GM12878 (cell line): ENCODE results near the gene TPCN2. TPM values are rescaled to one million over a fixed set of nuclear protein-coding genes. Genes with fewer than 3 reads are reported as not detected.
A peak's percentile ranks its signal among the peaks of the same experiment; 100 is the strongest.

ENCODE experiments used
- ATAC-seq: fragments of 200-7000 bp; cut with Tn5 transposase; 3 replicates; pipeline ENCODE4 v1.9.1; 2020; ENCODE audit warnings: mild to moderate bottlenecking, moderate library complexity
- BruUV-seq: library from RNA; stranded (reverse); fragments of 400-500 nt; replicated peaks from 2 replicates; lab custom pipeline; 2021; lab: Mats Ljungman, UMichigan
- CTCF ChIA-PET: fragments of 300-600 bp; sonication (Branson Sonifier 250); formaldehyde crosslinking; extraction: SDS; loops from one replicate; lab custom pipeline; 2021; ENCODE audit warnings: inconsistent platforms; lab: Yijun Ruan, JAX
- POLR2A ChIA-PET: fragments of 350-600 bp; formaldehyde crosslinking; extraction: SDS; loops from one replicate; lab custom pipeline; 2021; ENCODE audit warnings: inconsistent platforms; lab: Charles Lee
- RAD21 ChIA-PET: fragments of 300-600 bp; sonication (Branson Sonifier 250); formaldehyde crosslinking; loops from one replicate; lab custom pipeline; 2023; ENCODE audit warnings: antibody characterized with exemption; ENCODE audit not compliant: unreplicated experiment; lab: Charles Lee
- SMC1A ChIA-PET: fragments of 300-600 bp; sonication (Branson Sonifier 250); formaldehyde crosslinking; loops from one replicate; lab custom pipeline; 2023; ENCODE audit not compliant: unreplicated experiment, uncharacterized antibody; lab: Charles Lee
- DNase-seq: peaks from one replicate; pipeline ENCODE4 v3.0.0-alpha.2; 2011; ENCODE audit warnings: low read depth, low spot score
- FAIRE-seq: peaks from 3 replicates; lab custom pipeline; 2011; peaks lifted over from hg19 to GRCh38; lab: Jason Lieb, UNC
- H2AFZ ChIP-seq: 2 replicates; pipeline ENCODE4 v1.6.0; 2011; ENCODE audit warnings: low read depth, low read length, control low read depth; ENCODE audit not compliant: control insufficient read depth
- H3K27ac ChIP-seq: 2 replicates; pipeline ENCODE4 v1.5.1; 2011; ENCODE audit warnings: control low read depth; ENCODE audit not compliant: control insufficient read depth, insufficient read depth
- H3K27me3 ChIP-seq, 2 experiments: replicated peaks in 1 of 2; 2 replicates each; pipeline versions ENCODE4 v1.6.0 to v1.6.1; 2011; ENCODE audit warnings: low read length in 1 of 2; ENCODE audit not compliant: control insufficient read depth in 2 of 2, insufficient read depth in 2 of 2
- H3K36me3 ChIP-seq, 2 experiments: 2 replicates each; pipeline ENCODE4 v1.5.1; 2011; ENCODE audit warnings: low read length in 1 of 2; ENCODE audit not compliant: control insufficient read depth in 2 of 2, insufficient read depth in 2 of 2
- H3K4me1 ChIP-seq: 2 replicates; pipeline ENCODE4 v1.6.1; 2011; ENCODE audit warnings: mild to moderate bottlenecking, low read length, moderate library complexity, mixed read lengths; ENCODE audit not compliant: control insufficient read depth, insufficient read depth
- H3K4me2 ChIP-seq: 2 replicates; pipeline ENCODE4 v1.6.0; 2011; ENCODE audit warnings: control low read depth; ENCODE audit not compliant: control insufficient read depth, insufficient read depth
- H3K4me3 ChIP-seq: fragments of 200-600 bp; sonication (generic); 2 replicates; pipeline ENCODE4 v1.5.1; 2016
- H3K79me2 ChIP-seq: 2 replicates; pipeline ENCODE4 v1.6.0; 2011; ENCODE audit warnings: low read length; ENCODE audit not compliant: control insufficient read depth, insufficient read depth
- H3K9ac ChIP-seq: 2 replicates; pipeline ENCODE4 v1.8.0; 2011; ENCODE audit warnings: low read length, control low read depth, mixed read lengths; ENCODE audit not compliant: control insufficient read depth, insufficient read depth
- H3K9me3 ChIP-seq: replicated peaks from 3 replicates; pipeline ENCODE4 v1.5.1; 2011; ENCODE audit warnings: mild to moderate bottlenecking, low read length; ENCODE audit not compliant: control insufficient read depth, insufficient read depth
- H4K20me1 ChIP-seq: 2 replicates; pipeline ENCODE4 v1.6.0; 2011; ENCODE audit not compliant: control insufficient read depth, insufficient read depth
- BHLHE40 ChIP-seq, 2 experiments: fragments of 450-650 bp in 1 of 2; IDR thresholded peaks; 2 replicates each; pipeline ENCODE4 v1.6.1; 2011 to 2017; ENCODE audit warnings: low read depth in 2 of 2, borderline replicate concordance in 1 of 2, improper control_type of control experiment in 1 of 2, low read length in 1 of 2, mild to moderate bottlenecking in 1 of 2
- EED ChIP-seq: sonication (generic); IDR thresholded peaks from 2 replicates; pipeline ENCODE4 v1.6.1; 2016; ENCODE audit warnings: antibody characterized with exemption, low read depth
- EP300 ChIP-seq, 2 experiments: fragments of 150-350 bp in 1 of 2; IDR thresholded peaks; 2 replicates each; pipeline ENCODE4 v1.6.1; 2011 to 2012; ENCODE audit warnings: low read depth in 2 of 2, low read length in 2 of 2, borderline replicate concordance in 1 of 2, improper control_type of control experiment in 1 of 2, inconsistent platforms in 1 of 2; ENCODE audit not compliant: control insufficient read depth in 1 of 2
- NRF1 ChIP-seq: conservative IDR thresholded peaks from 2 replicates; pipeline ENCODE4 v1.6.1; 2011; ENCODE audit warnings: mild to moderate bottlenecking, low read depth, low read length, improper control_type of control experiment
- POLR2A ChIP-seq: IDR thresholded peaks from 2 replicates; pipeline ENCODE4 v1.6.1; 2011; ENCODE audit warnings: low read depth, mild to moderate bottlenecking, low read length
- RELA ChIP-seq: fragments of 450-650 bp; IDR thresholded peaks from 2 replicates; pipeline ENCODE4 v1.8.0; 2014; ENCODE audit warnings: borderline replicate concordance; ENCODE audit not compliant: partially characterized antibody
- STAT1 ChIP-seq: fragments of 450-650 bp; conservative IDR thresholded peaks from 2 replicates; pipeline ENCODE4 v1.6.1; 2014; ENCODE audit warnings: antibody characterized with exemption, mild to moderate bottlenecking
- ZZZ3 ChIP-seq: IDR thresholded peaks from 2 replicates; pipeline ENCODE4 v1.6.1; 2011; ENCODE audit warnings: low read depth; ENCODE audit not compliant: control insufficient read depth, insufficient read length
- WGBS: methylation state at CpG from one replicate; pipeline ENCODE4 v1.1.6; 2016; ENCODE audit warnings: low lambda C conversion rate; ENCODE audit not compliant: insufficient replicate concordance, insufficient coverage; ENCODE audit errors: missing lambda C conversion rate; 5-methylcytosine and 5-hydroxymethylcytosine counted together
- in situ Hi-C: fragments of 300-500 bp; cut with MboI; formaldehyde crosslinking; loops from 9 replicates; pipeline ENCODE4 v1.14.3; 2018; ENCODE audit warnings: mixed read lengths
- intact Hi-C: fragments of 100-400 bp; cut with micrococcal nuclease; formaldehyde crosslinking; loops from one replicate; pipeline ENCODE4 v1.14.2; 2022; ENCODE audit not compliant: unreplicated experiment
- polyA plus RNA-seq, 11 experiments: library from polyadenylated mRNA; depleted of rRNA in 4 of 11; unstranded in 6 of 11; stranded (reverse) in 5 of 11; fragments of >200 nt; fragmentation: Nextera tagmentation in 4 of 11; fragmentation: Illumina TruSeq in 1 of 11; extraction: Ambion mirVana in 4 of 11; extraction: Trizol in 1 of 11; gene quantifications; 1 replicate in 1 of 11; 2 replicates in 10 of 11; pipeline versions ENCODE4 v1.2.1 to v1.2.3, GENCODE V29; 2011 to 2016; ENCODE audit warnings: inconsistent platforms in 2 of 11, missing spikeins in 2 of 11, low read depth in 1 of 11
- total RNA-seq, 4 experiments: library from RNA; depleted of rRNA in 3 of 4; stranded (reverse); fragments of >200 nt in 3 of 4; fragmentation: Illumina TruSeq in 1 of 4; extraction: Trizol in 1 of 4; gene quantifications; 2 replicates each; pipeline versions ENCODE4 v1.2.1 to v1.2.3, GENCODE V29; 2013 to 2021

TPCN2 gene
- total and polyA plus RNA-seq, 10 of the 15 experiments (the other 5 are each of a cell fraction or from before 2014, with no cell fraction given) = 1.7 to 18.4 (median 8.4) TPM

GRCh38 chr11:69095300-69095699 is 46.6 kb downstream of the TPCN2 start:
- Histone ChIP-seq H3K4me2 (no peak overlapping the region), H3K4me3 (no peak overlapping the region), H3K9me3 (no peaks in the 10 kb centered on the region; the same call in 2 of the 3 replicates), H3K36me3 (peaks cover 0 to 5% of the 10 kb centered on the region in 2 experiments; a peak in 2 of 4 replicates), H3K4me1 (no peaks in the 10 kb centered on the region), H2AFZ (no peak overlapping the region), H3K9ac (no peak overlapping the region), H3K27me3 (no peaks in the 10 kb centered on the region), H3K79me2 (no peaks in the 10 kb centered on the region), H4K20me1 (no peaks in the 10 kb centered on the region), H3K27ac (no peak overlapping the region)
- POLR2A ChIA-PET = no interaction called here
- no peak for DNase-seq
- TF ChIP-seq EED (no peak), EP300 (IDR thresholded peaks at IDR 0.05; ENCODE audit: borderline replicate concordance in 1 of 2, control insufficient read depth in 1 of 2, low read depth in 2 of 2, low read length in 2 of 2) (no peak), POLR2A (peak; percentile 52; the same call in 1 of the 2 replicates)
- RAD21 ChIA-PET = no interaction called here
- SMC1A ChIA-PET = no interaction called here
- CTCF ChIA-PET = interaction anchor here (1.0 kb wide), 1 partner anchor 82 kb away, joined by 3 read pairs; the partner anchor contains the start of gene MRGPRF
- no peak for FAIRE-seq
- 66% methylated on average over 10 of the region's 10 CpGs for WGBS
- BruUV-seq = no TSS peak
- in situ Hi-C loops = loop anchor here (5.0 kb wide), 1 partner anchor 792 kb away; no protein-coding TSS in a partner anchor
- intact Hi-C loops = no loop called here
- ATAC-seq = no peak

DNA sequence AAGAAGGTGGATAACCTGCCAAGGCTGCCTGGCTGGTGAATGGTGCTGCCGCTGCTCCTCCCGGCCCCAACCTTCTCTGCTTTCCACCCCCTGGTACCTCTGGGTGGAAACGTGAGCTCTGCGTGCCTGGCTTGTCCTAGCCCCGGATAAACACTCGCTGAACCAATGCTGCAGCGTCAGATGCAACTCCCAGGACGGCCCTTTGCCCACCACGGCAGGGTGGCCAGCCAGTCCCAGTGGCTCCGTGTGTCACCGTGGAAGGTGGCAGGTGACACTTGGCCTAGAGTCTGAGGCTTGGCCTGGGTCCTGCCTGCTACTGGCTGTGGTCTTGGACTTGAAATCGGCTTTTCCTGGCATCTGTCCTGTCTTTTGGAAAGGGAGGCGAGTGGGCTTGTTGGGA is 47.7 kb downstream of the TPCN2 start:
- DNase-seq = no peak
- ChIA-PET RAD21 (no interaction called here), SMC1A (no interaction called here), CTCF (interaction anchor here (0.6 kb wide), 1 partner anchor 265 kb away, joined by 3 read pairs; no protein-coding TSS in a partner anchor), POLR2A (no interaction called here)
- H3K4me1 ChIP-seq = no peaks in the 10 kb centered on the region
- no peak overlapping the region for H2AFZ ChIP-seq
- H3K79me2 ChIP-seq = no peaks in the 10 kb centered on the region
- H3K36me3 ChIP-seq = peaks cover 0 to 5% of the 10 kb centered on the region in 2 experiments; a peak in 2 of 4 replicates
- H3K27ac ChIP-seq = no peak overlapping the region
- H3K27me3 ChIP-seq = no peaks in the 10 kb centered on the region
- ATAC-seq = no peak
- 41% methylated on average over 13 of the region's 13 CpGs for WGBS
- H3K4me2 ChIP-seq = no peak overlapping the region
- no peak overlapping the region for H3K4me3 ChIP-seq
- H3K9me3 ChIP-seq = no peaks in the 10 kb centered on the region; the same call in 2 of the 3 replicates
- BruUV-seq = no TSS peak
- no peak overlapping the region for H3K9ac ChIP-seq
- intact Hi-C loops (no loop called here), in situ Hi-C loops (loop anchor here (5.0 kb wide), 1 partner anchor 791 kb away; no protein-coding TSS in a partner anchor)
- H4K20me1 ChIP-seq = no peaks in the 10 kb centered on the region
- FAIRE-seq = no peak
- TF ChIP-seq ZZZ3 (no peak), NRF1 (no peak), BHLHE40 (IDR thresholded peaks at IDR 0.05; ENCODE audit: borderline replicate concordance in 1 of 2, low read depth in 2 of 2, low read length in 1 of 2) (no peak), POLR2A (peak; percentile 39; the same call in 1 of the 2 replicates), RELA (no peak), STAT1 (no peak)
